Muscle layer of duodenum (tissue), 2 donors: ENCODE measurements around the gene ADAM22.

ENCODE experiments used
- H3K27ac ChIP-seq: one replicate; pipeline ENCODE4 v1.7.0; 2013; ENCODE audit warnings: mild to moderate bottlenecking, low read length
- H3K27me3 ChIP-seq: one replicate; pipeline ENCODE4 v1.7.0; 2013; ENCODE audit warnings: low read depth, mild to moderate bottlenecking, control low read depth, low read length
- H3K36me3 ChIP-seq, 2 donors: one replicate each; pipeline ENCODE4 v1.7.0; 2013; ENCODE audit warnings: low read length in 2 of 2, control low read depth in 1 of 2, mild to moderate bottlenecking in 1 of 2; ENCODE audit not compliant: insufficient read depth in 2 of 2, control insufficient read depth in 1 of 2
- H3K4me1 ChIP-seq, 2 donors: one replicate each; pipeline ENCODE4 v1.7.0; 2013; ENCODE audit warnings: low read length in 2 of 2, mild to moderate bottlenecking in 2 of 2, control low read depth in 1 of 2, moderate library complexity in 1 of 2; ENCODE audit not compliant: insufficient read depth in 2 of 2, control insufficient read depth in 1 of 2
- H3K4me3 ChIP-seq, 2 donors: one replicate each; pipeline ENCODE4 v1.7.0; 2013; ENCODE audit warnings: low read length in 2 of 2, low read depth in 1 of 2, mild to moderate bottlenecking in 1 of 2
- H3K9me3 ChIP-seq, 2 donors: one replicate each; pipeline ENCODE4 v1.7.0; 2013; ENCODE audit warnings: low read length in 2 of 2, control low read depth in 1 of 2, mild to moderate bottlenecking in 1 of 2; ENCODE audit not compliant: control insufficient read depth in 1 of 2
- donor health status: healthy.

The ADAM22 gene

GRCh38 chr7:87961754-87962153 lies 27.7 kb downstream of the ADAM22 start:
- no peaks in the 10 kb centered on the region for H3K4me1 ChIP-seq
- no peaks in the 10 kb centered on the region for H3K9me3 ChIP-seq
- H3K36me3 ChIP-seq: no peaks in the 10 kb centered on the region
- no peak overlapping the region for H3K4me3 ChIP-seq
- H3K27ac ChIP-seq: no peak overlapping the region
- H3K27me3 ChIP-seq: no peaks in the 10 kb centered on the region

- Histone ChIP-seq H3K9me3 (no peaks in the 10 kb centered on the region), H3K4me3 (no peak overlapping the region), H3K4me1 (no peaks in the 10 kb centered on the region), H3K27me3 (no peaks in the 10 kb centered on the region), H3K27ac (no peak overlapping the region), H3K36me3 (no peaks in the 10 kb centered on the region)
Measured at GRCh38 chr7:87966271-87966670, 32.2 kb downstream of the ADAM22 start.

GRCh38 chr7:87968021-87968420 lies 34.0 kb downstream of the ADAM22 start:
- Histone ChIP-seq H3K27ac (no peak overlapping the region), H3K4me3 (no peak overlapping the region), H3K4me1 (no peaks in the 10 kb centered on the region), H3K27me3 (no peaks in the 10 kb centered on the region), H3K36me3 (no peaks in the 10 kb centered on the region), H3K9me3 (no peaks in the 10 kb centered on the region)

GRCh38 chr7:87982116-87982515 lies 48.1 kb downstream of the ADAM22 start:
- Histone ChIP-seq H3K9me3 (no peaks in the 10 kb centered on the region), H3K4me1 (no peaks in the 10 kb centered on the region), H3K36me3 (no peaks in the 10 kb centered on the region), H3K27me3 (no peaks in the 10 kb centered on the region), H3K4me3 (no peak overlapping the region), H3K27ac (no peak overlapping the region)

GRCh38 chr7:87984088-87984487 lies 50.0 kb downstream of the ADAM22 start:
- H3K9me3 ChIP-seq: no peaks in the 10 kb centered on the region
- H3K4me3 ChIP-seq: no peak overlapping the region
- H3K4me1 ChIP-seq: no peaks in the 10 kb centered on the region
- no peaks in the 10 kb centered on the region for H3K27me3 ChIP-seq
- H3K27ac ChIP-seq: no peak overlapping the region
- no peaks in the 10 kb centered on the region for H3K36me3 ChIP-seq

- H3K9me3 ChIP-seq: no peaks in the 10 kb centered on the region
Measured at GRCh38 chr7:87993269-87993668, 59.2 kb downstream of the ADAM22 start.

GRCh38 chr7:87999261-87999660 lies 65.2 kb downstream of the ADAM22 start:
- no peak overlapping the region for H3K27ac ChIP-seq

More at GRCh38 chr7:87993269-87993668, 59.2 kb downstream of the ADAM22 start:
- no peak overlapping the region for H3K27ac ChIP-seq
- no peaks in the 10 kb centered on the region for H3K4me1 ChIP-seq
- H3K36me3 ChIP-seq: no peaks in the 10 kb centered on the region
- no peak overlapping the region for H3K4me3 ChIP-seq
- H3K27me3 ChIP-seq: no peaks in the 10 kb centered on the region

GRCh38 chr7:88001744-88002530 lies 67.9 kb downstream of the ADAM22 start:
- H3K27ac ChIP-seq: no peak overlapping the region
- H3K9me3 ChIP-seq: no peaks in the 10 kb centered on the region
- no peaks in the 10 kb centered on the region for H3K4me1 ChIP-seq
- H3K27me3 ChIP-seq: no peaks in the 10 kb centered on the region
- no peaks in the 10 kb centered on the region for H3K36me3 ChIP-seq
- no peak overlapping the region for H3K4me3 ChIP-seq

More at GRCh38 chr7:87999261-87999660, 65.2 kb downstream of the ADAM22 start:
- no peaks in the 10 kb centered on the region for H3K9me3 ChIP-seq
- no peak overlapping the region for H3K4me3 ChIP-seq
- no peaks in the 10 kb centered on the region for H3K4me1 ChIP-seq
- no peaks in the 10 kb centered on the region for H3K27me3 ChIP-seq
- no peaks in the 10 kb centered on the region for H3K36me3 ChIP-seq

GRCh38 chr7:88002617-88003016 lies 68.6 kb downstream of the ADAM22 start:
- Histone ChIP-seq H3K9me3 (no peaks in the 10 kb centered on the region), H3K4me1 (no peaks in the 10 kb centered on the region), H3K27me3 (no peaks in the 10 kb centered on the region), H3K36me3 (no peaks in the 10 kb centered on the region), H3K27ac (no peak overlapping the region), H3K4me3 (no peak overlapping the region)

GRCh38 chr7:88003581-88003980 lies 69.5 kb downstream of the ADAM22 start:
- Histone ChIP-seq H3K27ac (no peak overlapping the region), H3K4me1 (no peaks in the 10 kb centered on the region), H3K27me3 (no peaks in the 10 kb centered on the region), H3K9me3 (no peaks in the 10 kb centered on the region), H3K36me3 (no peaks in the 10 kb centered on the region), H3K4me3 (no peak overlapping the region)

GRCh38 chr7:88005191-88005590 lies 71.1 kb downstream of the ADAM22 start:
- no peaks in the 10 kb centered on the region for H3K4me1 ChIP-seq
- H3K36me3 ChIP-seq: no peaks in the 10 kb centered on the region
- no peak overlapping the region for H3K27ac ChIP-seq
- H3K4me3 ChIP-seq: no peak overlapping the region
- no peaks in the 10 kb centered on the region for H3K27me3 ChIP-seq
- no peaks in the 10 kb centered on the region for H3K9me3 ChIP-seq

GRCh38 chr7:88009651-88010050 lies 75.6 kb downstream of the ADAM22 start:
- Histone ChIP-seq H3K4me1 (no peaks in the 10 kb centered on the region), H3K27ac (no peak overlapping the region), H3K36me3 (no peaks in the 10 kb centered on the region), H3K27me3 (no peaks in the 10 kb centered on the region), H3K4me3 (no peak overlapping the region), H3K9me3 (no peaks in the 10 kb centered on the region)
